Thoracic aorta (tissue), 2 donors: Measurements from ENCODE around the gene DCHS1. TPM values are rescaled to one million over a fixed set of nuclear protein-coding genes. Genes with fewer than 3 reads are reported as not detected.

Source experiments
- ATAC-seq: fragments of 150-250 bp; one replicate; pipeline ENCODE4 v1.8.0; 2017; ENCODE audit warnings: low read depth; ENCODE audit not compliant: insufficient number of reproducible peaks, low FRiP score
- DNase-seq: peaks from one replicate; pipeline ENCODE4 v3.0.0-alpha.2; 2020; ENCODE audit warnings: low spot score
- H3K27ac ChIP-seq, 2 donors: fragments of 200-600 bp; sonication (generic); 1 replicate in 1 of 2; 2 replicates in 1 of 2; pipeline ENCODE4 v1.5.1; 2016; ENCODE audit warnings: mild to moderate bottlenecking in 2 of 2, moderate library complexity in 2 of 2
- H3K27me3 ChIP-seq: fragments of 200-600 bp; sonication (generic); replicated peaks from 2 replicates; pipeline ENCODE4 v1.6.0; 2016; ENCODE audit warnings: mild to moderate bottlenecking; ENCODE audit not compliant: insufficient read depth
- H3K36me3 ChIP-seq: fragments of 200-600 bp; sonication (generic); one replicate; pipeline ENCODE4 v1.5.1; 2016
- H3K4me1 ChIP-seq, 2 donors: fragments of 200-600 bp; sonication (generic); 1 replicate in 1 of 2; 2 replicates in 1 of 2; pipeline versions ENCODE4 v1.5.1 to v1.6.0; 2016; ENCODE audit warnings: low read depth in 2 of 2, mild to moderate bottlenecking in 1 of 2; ENCODE audit not compliant: control insufficient read depth in 1 of 2
- H3K4me3 ChIP-seq: fragments of 200-600 bp; sonication (generic); 2 replicates; pipeline ENCODE4 v1.5.1; 2016; ENCODE audit warnings: mild to moderate bottlenecking
- H3K9me3 ChIP-seq: fragments of 200-600 bp; sonication (generic); 2 replicates; pipeline ENCODE4 v1.5.1; 2016
- total RNA-seq, 2 donors: library from RNA; depleted of rRNA; stranded (reverse); fragments of >200 nt; gene quantifications; one replicate each; pipeline versions ENCODE4 v1.1.0 to v1.2.3, GENCODE V29; 2016
- TF ChIP-seq, protein P1 (sequence below): fragments of 200-600 bp; sonication (generic); IDR thresholded peaks from one replicate; pipeline ENCODE4 v1.5.1; 2019; ENCODE audit warnings: antibody characterized with exemption

DCHS1 gene
- total RNA-seq, 2 donors from 2014 or later, result 62.3 to 73.5 TPM

DNA sequence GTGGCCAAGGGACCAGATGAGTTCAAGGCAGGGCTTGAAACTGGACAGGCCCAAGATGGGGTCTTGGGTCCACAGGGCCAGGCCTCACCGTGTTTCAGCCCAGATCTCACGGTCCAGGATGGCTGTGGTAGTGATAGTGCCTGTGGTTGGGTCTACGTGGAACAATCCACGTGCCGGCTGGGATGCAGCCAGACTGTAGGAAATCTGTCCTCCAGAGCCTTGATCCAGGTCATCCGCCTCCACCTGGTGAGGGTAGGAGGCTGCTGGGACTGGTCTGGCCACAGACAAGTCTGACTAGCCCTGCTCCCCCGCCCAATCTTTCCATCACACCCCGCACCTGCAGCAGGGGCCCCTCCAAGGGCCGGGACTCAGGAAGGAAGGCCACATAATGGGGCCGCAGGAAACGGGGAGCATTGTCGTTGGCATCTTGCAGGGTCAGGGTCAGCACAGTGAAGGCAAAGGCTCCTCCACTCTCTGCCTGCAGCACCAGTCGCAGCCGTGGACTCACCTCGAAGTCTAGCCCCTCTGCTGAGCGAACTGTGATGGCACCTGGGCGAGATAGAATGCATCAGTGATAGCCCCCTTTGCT is 29.7 kb downstream of the DCHS1 start:
- H3K27ac ChIP-seq, result no peak overlapping the region
- H3K27me3 ChIP-seq, result no peaks in the 10 kb centered on the region
- DNase-seq (no peak), ATAC-seq (no peak)
- H3K9me3 ChIP-seq, result no peaks in the 10 kb centered on the region
- no peak overlapping the region for H3K4me3 ChIP-seq
- TF ChIP-seq, protein P1, sequence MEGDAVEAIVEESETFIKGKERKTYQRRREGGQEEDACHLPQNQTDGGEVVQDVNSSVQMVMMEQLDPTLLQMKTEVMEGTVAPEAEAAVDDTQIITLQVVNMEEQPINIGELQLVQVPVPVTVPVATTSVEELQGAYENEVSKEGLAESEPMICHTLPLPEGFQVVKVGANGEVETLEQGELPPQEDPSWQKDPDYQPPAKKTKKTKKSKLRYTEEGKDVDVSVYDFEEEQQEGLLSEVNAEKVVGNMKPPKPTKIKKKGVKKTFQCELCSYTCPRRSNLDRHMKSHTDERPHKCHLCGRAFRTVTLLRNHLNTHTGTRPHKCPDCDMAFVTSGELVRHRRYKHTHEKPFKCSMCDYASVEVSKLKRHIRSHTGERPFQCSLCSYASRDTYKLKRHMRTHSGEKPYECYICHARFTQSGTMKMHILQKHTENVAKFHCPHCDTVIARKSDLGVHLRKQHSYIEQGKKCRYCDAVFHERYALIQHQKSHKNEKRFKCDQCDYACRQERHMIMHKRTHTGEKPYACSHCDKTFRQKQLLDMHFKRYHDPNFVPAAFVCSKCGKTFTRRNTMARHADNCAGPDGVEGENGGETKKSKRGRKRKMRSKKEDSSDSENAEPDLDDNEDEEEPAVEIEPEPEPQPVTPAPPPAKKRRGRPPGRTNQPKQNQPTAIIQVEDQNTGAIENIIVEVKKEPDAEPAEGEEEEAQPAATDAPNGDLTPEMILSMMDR, result no peak
- no peaks in the 10 kb centered on the region for H3K4me1 ChIP-seq
- peaks cover 55% of the 10 kb centered on the region for H3K36me3 ChIP-seq

GRCh38 chr11:6625156-6625831 is 30.3 kb downstream of the DCHS1 start:
- Histone ChIP-seq H3K4me3 (no peak overlapping the region), H3K36me3 (peaks cover 51% of the 10 kb centered on the region), H3K27me3 (no peaks in the 10 kb centered on the region), H3K4me1 (no peaks in the 10 kb centered on the region), H3K9me3 (no peaks in the 10 kb centered on the region), H3K27ac (no peak overlapping the region)
- ATAC-seq (no peak), DNase-seq (no peak)
- TF ChIP-seq, protein P1, result no peak

GRCh38 chr11:6623391-6624363 is 31.9 kb downstream of the DCHS1 start:
- no peak for ATAC-seq
- Histone ChIP-seq H3K27ac (no peak overlapping the region), H3K36me3 (peaks cover 36% of the 10 kb centered on the region), H3K9me3 (no peaks in the 10 kb centered on the region), H3K27me3 (no peaks in the 10 kb centered on the region), H3K4me1 (peaks cover under 1 to 9% of the 10 kb centered on the region in 2 donors), H3K4me3 (no peak overlapping the region)
- TF ChIP-seq, protein P1, result no peak
- no peak for DNase-seq

DNA sequence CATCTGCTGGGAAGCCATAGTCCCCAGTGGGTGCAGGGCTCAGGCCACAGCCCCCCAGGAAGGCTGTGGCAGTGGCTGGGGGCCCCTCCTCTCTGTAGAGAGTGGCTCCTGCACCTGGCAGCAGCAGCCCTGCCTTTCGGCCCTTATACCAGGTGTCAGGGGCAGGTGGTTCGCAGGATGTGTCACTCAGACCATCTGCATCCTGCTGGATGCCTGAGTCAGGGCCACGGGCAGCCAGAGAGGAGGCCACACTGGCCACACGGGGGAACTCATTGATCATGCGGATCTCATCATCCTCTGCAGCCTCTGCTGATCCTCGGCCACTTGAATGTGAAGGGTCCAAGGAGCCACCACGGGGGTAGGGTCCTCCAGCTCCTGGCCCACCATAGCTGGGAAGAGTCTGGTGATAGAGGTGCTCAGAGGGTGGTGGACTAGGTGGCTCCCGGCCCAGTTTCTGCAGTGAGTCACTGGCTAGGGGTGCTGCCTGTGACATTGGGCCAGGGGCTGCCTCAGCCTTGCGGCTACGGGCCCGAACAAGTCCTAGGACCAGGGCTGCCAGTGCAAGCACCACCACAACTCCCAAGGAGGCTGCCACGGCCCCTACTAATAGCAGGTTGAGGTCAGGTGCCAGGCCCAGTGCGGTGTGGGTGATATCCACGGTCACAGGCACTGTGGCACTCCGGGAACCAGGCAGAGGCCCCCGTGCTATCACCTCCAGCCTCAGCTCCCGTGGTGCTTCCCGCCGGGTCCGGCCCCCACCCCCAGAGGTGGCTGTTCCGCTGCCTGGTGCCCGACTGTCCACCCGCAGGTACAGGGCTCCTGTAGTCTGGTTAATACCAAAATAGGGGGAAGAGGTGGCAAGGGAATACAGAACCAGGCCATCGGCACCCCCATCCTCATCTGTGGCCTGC is 33.1 kb downstream of the DCHS1 start:
- Histone ChIP-seq H3K4me1 (peaks cover 12 to 21% of the 10 kb centered on the region in 2 donors), H3K27ac (no peak overlapping the region), H3K9me3 (no peaks in the 10 kb centered on the region), H3K36me3 (peaks cover 30% of the 10 kb centered on the region), H3K27me3 (no peaks in the 10 kb centered on the region), H3K4me3 (no peak overlapping the region)
- ATAC-seq (no peak), DNase-seq (no peak)
- TF ChIP-seq, protein P1, result no peak
